IPS DF 4.7 (cell line): ENCODE results near the gene RIOK3.

ENCODE experiments used
- DNase-seq: peaks from one replicate; pipeline ENCODE4 v3.0.0-alpha.2; 2013; ENCODE audit warnings: low spot score; ENCODE audit errors: extremely low read depth

Gene RIOK3

GRCh38 chr18:23528580-23529472, 75.7 kb downstream of the RIOK3 start:
- no peak for DNase-seq

GRCh38 chr18:23529604-23530003, 76.5 kb downstream of the RIOK3 start:
- DNase-seq = no peak

GRCh38 chr18:23530195-23530594, 77.1 kb downstream of the RIOK3 start:
- no peak for DNase-seq

- DNase-seq = no peak
Measured at GRCh38 chr18:23531912-23532311, 78.8 kb downstream of the RIOK3 start.
